ENCODE results near the gene OR13C8. TPM values are rescaled to one million over a fixed set of nuclear protein-coding genes. Genes with fewer than 3 reads are reported as not detected.
"Not testable (repeated sequence)": the region's sequence is repeated elsewhere in the genome, so short reads cannot be mapped to it uniquely, and the experiment has no call there.

OR13C8 gene, protein sequence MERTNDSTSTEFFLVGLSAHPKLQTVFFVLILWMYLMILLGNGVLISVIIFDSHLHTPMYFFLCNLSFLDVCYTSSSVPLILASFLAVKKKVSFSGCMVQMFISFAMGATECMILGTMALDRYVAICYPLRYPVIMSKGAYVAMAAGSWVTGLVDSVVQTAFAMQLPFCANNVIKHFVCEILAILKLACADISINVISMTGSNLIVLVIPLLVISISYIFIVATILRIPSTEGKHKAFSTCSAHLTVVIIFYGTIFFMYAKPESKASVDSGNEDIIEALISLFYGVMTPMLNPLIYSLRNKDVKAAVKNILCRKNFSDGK
- total RNA-seq: not detected

- Mint-ChIP-seq H3K4me3 (no peak within 1 kb of the TSS), H3K9me3 (peaks cover 15% of the 10 kb centered on the region), H3K4me1 (ENCODE audit: low read depth) (no peaks in the 10 kb centered on the region), H3K36me3 (ENCODE audit: insufficient read depth) (no peaks in the 10 kb centered on the region), H3K27me3 (ENCODE audit: low read depth) (no peaks in the 10 kb centered on the region)
- no peak for ATAC-seq
- DNase-seq: no peak
Observed at GRCh38 chr9:104568868-104569267, at the start of gene OR13C8. Gene OR13C8, plus strand, starts transcription at chr9:104569168. Its CDS starts 0 bp downstream, at chr9:104569168.

DNA sequence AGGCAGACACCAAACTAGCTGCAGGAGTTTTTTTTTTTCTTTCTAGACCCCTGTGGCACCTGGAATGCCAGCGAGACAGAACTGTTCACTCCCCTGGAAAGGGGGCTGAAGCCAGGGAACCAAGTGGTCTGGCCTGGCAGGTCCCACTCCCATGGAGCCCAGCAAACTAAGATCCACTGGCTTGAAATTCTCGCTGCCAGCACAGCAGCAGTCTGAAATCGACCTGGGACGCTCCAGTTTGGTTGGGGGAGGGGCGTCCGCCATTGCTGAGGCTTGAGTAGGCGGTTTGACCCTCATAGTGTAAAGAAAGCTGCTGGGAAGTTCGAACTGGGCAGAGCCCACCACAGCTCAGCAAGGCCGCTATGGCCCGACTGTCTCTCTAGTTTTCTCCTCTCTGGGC, 48.7 kb upstream of the OR13C8 start:
- H3K36me3 Mint-ChIP-seq (ENCODE audit: insufficient read depth); ATAC-seq; H3K4me1 Mint-ChIP-seq (ENCODE audit: low read depth); H3K27me3 Mint-ChIP-seq (ENCODE audit: low read depth); DNase-seq; H3K9me3 Mint-ChIP-seq; H3K4me3 Mint-ChIP-seq: not testable (repeated sequence)

- no peaks in the 10 kb centered on the region for H3K27me3 Mint-ChIP-seq (ENCODE audit: low read depth)
- no peak within 1 kb of the TSS for H3K4me3 Mint-ChIP-seq
- ATAC-seq: no peak
- no peak for DNase-seq
- H3K4me1 Mint-ChIP-seq (ENCODE audit: low read depth): no peaks in the 10 kb centered on the region
- H3K9me3 Mint-ChIP-seq: peaks cover 5% of the 10 kb centered on the region
- no peaks in the 10 kb centered on the region for H3K36me3 Mint-ChIP-seq (ENCODE audit: insufficient read depth)
Observed at GRCh38 chr9:104527109-104527508, 41.9 kb upstream of the OR13C8 start, which contains the start of gene OR13C4. Gene OR13C4, minus strand, starts transcription at chr9:104527209. Its CDS starts 0 bp downstream, at chr9:104527209.

DNA sequence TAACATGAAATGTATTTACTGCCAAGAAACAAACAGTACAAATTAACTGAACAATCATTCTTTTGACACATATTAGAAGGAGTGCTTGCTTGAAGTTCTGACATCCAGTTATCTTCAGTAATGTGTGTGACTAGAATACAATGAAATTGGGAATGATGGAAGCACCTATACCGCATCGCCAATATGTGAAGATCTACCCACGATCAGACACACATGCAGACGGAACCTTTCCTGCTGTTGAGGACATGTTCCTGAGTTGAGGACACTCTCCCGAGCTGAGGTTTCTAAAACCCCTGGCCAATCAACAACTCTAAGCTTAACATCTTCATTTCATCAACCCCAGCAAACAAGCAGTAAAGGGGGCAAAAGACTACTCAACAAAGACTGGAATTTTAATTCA, 32.2 kb upstream of the OR13C8 start, which contains the start of gene OR13C3:
Gene OR13C3 (minus strand): TSS at position 101 of the 400 bp plus-strand sequence. CDS start 133 bp downstream, outside the sequence.
- Mint-ChIP-seq H3K4me1 (ENCODE audit: low read depth) (no peaks in the 10 kb centered on the region), H3K36me3 (ENCODE audit: insufficient read depth) (no peaks in the 10 kb centered on the region), H3K27me3 (ENCODE audit: low read depth) (no peaks in the 10 kb centered on the region), H3K9me3 (no peaks in the 10 kb centered on the region), H3K4me3 (no peak within 1 kb of the TSS)
- DNase-seq (no peak), ATAC-seq (no peak)

DNA sequence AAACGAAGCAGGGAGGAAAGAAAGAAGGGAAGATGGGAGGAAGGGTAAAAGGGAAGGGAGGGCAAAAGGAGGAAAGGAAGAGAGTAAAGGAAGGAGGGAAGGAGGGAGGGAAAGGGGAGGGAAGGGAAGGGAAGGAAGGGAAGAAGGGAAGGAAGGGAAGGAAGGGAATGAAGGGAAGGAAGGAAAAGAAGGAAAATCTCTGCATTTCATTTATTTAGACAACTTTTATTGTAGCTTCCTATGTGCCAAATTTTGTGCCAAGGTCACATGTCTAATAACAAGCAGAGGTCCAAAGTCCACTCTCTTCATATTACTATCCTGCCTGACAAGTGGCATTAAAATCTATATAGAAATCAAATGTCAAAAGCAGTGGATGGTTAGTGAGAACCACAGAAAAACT, 29.7 kb upstream of the OR13C8 start:
- ATAC-seq: no peak
- Mint-ChIP-seq H3K27me3 (ENCODE audit: low read depth) (no peaks in the 10 kb centered on the region), H3K9me3 (no peaks in the 10 kb centered on the region), H3K4me1 (ENCODE audit: low read depth) (no peaks in the 10 kb centered on the region), H3K4me3 (no peak overlapping the region), H3K36me3 (ENCODE audit: insufficient read depth) (no peaks in the 10 kb centered on the region)
- no peak for DNase-seq

GRCh38 chr9:104544644-104545043, 24.3 kb upstream of the OR13C8 start:
- Mint-ChIP-seq H3K9me3 (no peaks in the 10 kb centered on the region), H3K4me1 (ENCODE audit: low read depth) (no peaks in the 10 kb centered on the region), H3K4me3 (no peak overlapping the region), H3K36me3 (ENCODE audit: insufficient read depth) (no peaks in the 10 kb centered on the region), H3K27me3 (ENCODE audit: low read depth) (no peaks in the 10 kb centered on the region)
- ATAC-seq: no peak
- no peak for DNase-seq

DNA sequence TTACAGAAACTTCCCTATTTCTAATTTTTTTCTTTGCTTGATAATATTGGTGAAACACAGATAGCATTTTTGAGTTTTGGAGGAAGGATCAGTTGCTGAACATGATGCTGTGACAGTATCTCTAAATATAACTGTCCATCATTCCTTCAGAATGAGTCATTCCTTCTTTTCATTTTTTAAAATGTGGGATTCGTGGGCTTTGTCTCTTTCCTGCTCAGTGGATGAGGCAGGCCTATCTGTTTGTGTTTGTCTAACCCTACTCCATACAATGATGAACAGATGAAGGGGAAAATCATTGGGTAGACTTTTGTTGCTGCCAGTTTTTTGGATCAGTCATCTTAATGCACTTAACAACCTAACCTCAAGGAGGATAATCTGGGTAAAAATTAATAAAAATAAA, 15.7 kb upstream of the OR13C8 start:
- H3K36me3 Mint-ChIP-seq (ENCODE audit: insufficient read depth): no peaks in the 10 kb centered on the region
- peaks cover 1% of the 10 kb centered on the region for H3K27me3 Mint-ChIP-seq (ENCODE audit: low read depth)
- peaks cover 5% of the 10 kb centered on the region for H3K9me3 Mint-ChIP-seq
- no peak overlapping the region for H3K4me3 Mint-ChIP-seq
- DNase-seq (no peak), ATAC-seq (no peak)
- no peaks in the 10 kb centered on the region for H3K4me1 Mint-ChIP-seq (ENCODE audit: low read depth)

DNA sequence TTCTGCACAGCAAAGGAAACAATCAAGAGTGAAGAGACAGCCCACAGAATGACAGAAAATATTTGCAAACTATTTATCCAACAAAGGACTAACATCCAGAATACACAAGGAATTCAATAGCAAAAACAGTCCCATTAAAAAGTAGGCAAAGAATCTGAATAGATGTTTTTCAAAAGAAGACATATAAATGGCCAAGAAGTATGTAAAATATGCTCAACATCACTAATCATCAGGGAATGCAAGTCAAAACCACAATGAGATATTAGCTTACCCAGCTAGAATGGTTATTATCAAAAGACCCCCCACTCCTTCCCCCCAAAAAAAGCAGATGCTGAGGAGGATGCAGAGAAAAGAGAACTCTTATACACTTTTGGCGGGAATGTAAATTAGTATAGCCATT, 13.4 kb upstream of the OR13C8 start:
- Mint-ChIP-seq H3K27me3 (ENCODE audit: low read depth) (peaks cover 1% of the 10 kb centered on the region), H3K9me3 (peaks cover 9% of the 10 kb centered on the region)

DNA sequence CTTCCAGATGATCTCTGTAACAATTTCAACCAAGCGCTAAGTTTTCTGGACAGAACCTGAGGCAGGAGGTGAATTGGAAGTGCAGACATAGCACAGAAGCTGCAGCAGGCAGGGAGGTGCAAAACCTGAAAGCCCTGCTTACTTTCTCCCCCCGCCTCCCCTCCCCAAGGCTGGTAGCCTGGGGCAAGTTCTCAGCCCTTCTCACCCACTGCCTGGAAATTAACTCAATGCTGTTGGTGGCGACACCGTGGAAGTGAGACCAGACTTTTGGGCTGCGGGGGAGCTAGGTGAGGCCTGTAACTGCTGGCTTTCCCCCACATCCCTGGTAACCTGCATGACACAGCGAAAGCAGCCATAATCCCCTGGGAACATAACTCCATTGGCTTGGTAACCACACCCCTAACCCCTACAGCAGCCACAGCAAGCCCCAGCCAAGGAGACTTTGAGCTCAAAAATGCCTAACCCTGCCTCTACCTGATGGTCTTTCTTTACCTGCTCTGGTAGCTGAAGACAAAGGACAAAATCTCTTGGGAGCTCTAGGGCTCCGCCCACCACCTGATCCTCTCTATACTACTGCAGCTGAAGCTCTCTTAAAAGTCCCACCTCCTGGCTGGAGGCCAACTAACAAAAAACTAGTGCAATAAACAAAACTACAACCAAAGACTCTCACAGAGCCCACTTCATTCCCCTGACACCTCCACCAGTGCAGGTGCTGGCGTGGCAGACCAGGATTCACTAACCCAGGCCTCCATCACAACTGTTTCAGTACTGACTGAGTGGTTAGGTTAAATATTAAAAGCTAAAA, 11.9 kb upstream of the OR13C8 start:
- H3K36me3 Mint-ChIP-seq (ENCODE audit: insufficient read depth): no peaks in the 10 kb centered on the region
- ATAC-seq (no peak), DNase-seq (no peak)
- H3K4me1 Mint-ChIP-seq (ENCODE audit: low read depth): no peaks in the 10 kb centered on the region
- H3K9me3 Mint-ChIP-seq: peaks cover 9% of the 10 kb centered on the region
- no peak overlapping the region for H3K4me3 Mint-ChIP-seq
- peaks cover 1% of the 10 kb centered on the region for H3K27me3 Mint-ChIP-seq (ENCODE audit: low read depth)

More for the DNA sequence above, 13.4 kb upstream of the OR13C8 start:
- ATAC-seq (no peak), DNase-seq (no peak)
- Mint-ChIP-seq H3K36me3 (ENCODE audit: insufficient read depth) (no peaks in the 10 kb centered on the region), H3K4me1 (ENCODE audit: low read depth) (no peaks in the 10 kb centered on the region), H3K4me3 (no peak overlapping the region)

DNA sequence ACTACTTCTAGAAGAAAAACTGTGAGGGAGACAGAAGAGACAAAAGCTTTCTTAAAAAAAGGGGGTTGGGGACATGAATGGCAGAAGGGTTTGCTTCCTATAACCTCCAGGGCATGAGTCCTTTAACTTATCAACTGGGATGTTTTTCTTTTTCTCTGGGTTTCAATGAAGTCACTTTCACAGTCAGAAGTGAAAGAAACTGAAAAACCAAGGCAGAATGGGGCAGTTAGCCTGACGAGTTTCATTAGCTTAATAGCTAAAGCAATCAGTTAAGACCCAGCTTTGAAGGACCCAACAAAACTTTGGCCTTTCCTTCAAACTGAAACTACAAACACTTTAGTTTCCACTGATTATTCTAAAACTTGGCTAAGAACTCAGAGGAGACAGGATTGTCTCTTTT, 4.6 kb upstream of the OR13C8 start:
- Mint-ChIP-seq H3K4me3 (no peak overlapping the region), H3K27me3 (ENCODE audit: low read depth) (no peaks in the 10 kb centered on the region), H3K36me3 (ENCODE audit: insufficient read depth) (no peaks in the 10 kb centered on the region), H3K4me1 (ENCODE audit: low read depth) (no peaks in the 10 kb centered on the region), H3K9me3 (no peaks in the 10 kb centered on the region)
- no peak for DNase-seq
- ATAC-seq: no peak

- Mint-ChIP-seq H3K27me3 (ENCODE audit: low read depth) (no peaks in the 10 kb centered on the region), H3K9me3 (peaks cover 15% of the 10 kb centered on the region), H3K36me3 (ENCODE audit: insufficient read depth) (no peaks in the 10 kb centered on the region), H3K4me1 (ENCODE audit: low read depth) (no peaks in the 10 kb centered on the region), H3K4me3 (no peak overlapping the region)
- ATAC-seq (no peak), DNase-seq (no peak)
Observed at GRCh38 chr9:104572612-104573011, 3.6 kb downstream of the OR13C8 start.

- H3K27me3 Mint-ChIP-seq (ENCODE audit: low read depth): no peaks in the 10 kb centered on the region
- no peaks in the 10 kb centered on the region for H3K4me1 Mint-ChIP-seq (ENCODE audit: low read depth)
- H3K4me3 Mint-ChIP-seq: no peak overlapping the region
- DNase-seq (no peak), ATAC-seq (no peak)
- peaks cover 15% of the 10 kb centered on the region for H3K9me3 Mint-ChIP-seq
- no peaks in the 10 kb centered on the region for H3K36me3 Mint-ChIP-seq (ENCODE audit: insufficient read depth)
Observed at GRCh38 chr9:104575456-104575855, 6.5 kb downstream of the OR13C8 start.

- Mint-ChIP-seq H3K4me3 (no peak overlapping the region), H3K4me1 (ENCODE audit: low read depth) (no peaks in the 10 kb centered on the region), H3K27me3 (ENCODE audit: low read depth) (no peaks in the 10 kb centered on the region), H3K36me3 (ENCODE audit: insufficient read depth) (no peaks in the 10 kb centered on the region), H3K9me3 (peaks cover 9% of the 10 kb centered on the region)
- ATAC-seq: no peak
- no peak for DNase-seq
Observed at GRCh38 chr9:104577263-104577662, 8.3 kb downstream of the OR13C8 start.

- Mint-ChIP-seq H3K4me1 (ENCODE audit: low read depth) (no peaks in the 10 kb centered on the region), H3K27me3 (ENCODE audit: low read depth) (no peaks in the 10 kb centered on the region), H3K36me3 (ENCODE audit: insufficient read depth) (no peaks in the 10 kb centered on the region), H3K9me3 (no peaks in the 10 kb centered on the region), H3K4me3 (no peak overlapping the region)
- ATAC-seq (no peak), DNase-seq (no peak)
Observed at GRCh38 chr9:104580562-104580961, 11.6 kb downstream of the OR13C8 start.
